Superior temporal gyrus (tissue), 1 donor: ENCODE measurements around the gene FFAR2.
A peak's percentile ranks its signal among the peaks of the same experiment; 100 is the strongest.

Experiments used
- DNase-seq: peaks from one replicate; pipeline ENCODE4 v3.0.0-alpha.2; 2016; ENCODE audit errors: extremely low spot score

Gene FFAR2

DNA sequence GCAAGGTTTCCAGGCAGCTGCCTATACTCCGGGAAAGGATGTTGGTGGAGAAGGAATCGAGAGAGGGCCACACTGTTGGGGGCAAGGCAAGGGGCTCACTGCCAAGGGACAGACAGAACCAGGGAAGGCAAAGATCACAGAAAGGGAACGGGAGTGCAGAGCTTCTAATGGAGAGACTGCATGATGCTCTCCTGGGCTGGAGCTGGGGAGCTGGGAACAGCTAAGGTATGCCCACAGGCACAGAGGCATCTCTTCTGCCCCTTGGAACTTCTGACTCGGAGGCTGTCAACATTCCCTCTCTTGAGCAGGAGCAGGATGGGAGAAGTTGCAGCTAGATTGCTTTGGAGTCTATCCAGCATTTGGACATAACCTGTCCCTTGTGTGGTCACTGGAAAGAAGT lies 22.4 kb upstream of the FFAR2 start:
- no peak for DNase-seq

DNA sequence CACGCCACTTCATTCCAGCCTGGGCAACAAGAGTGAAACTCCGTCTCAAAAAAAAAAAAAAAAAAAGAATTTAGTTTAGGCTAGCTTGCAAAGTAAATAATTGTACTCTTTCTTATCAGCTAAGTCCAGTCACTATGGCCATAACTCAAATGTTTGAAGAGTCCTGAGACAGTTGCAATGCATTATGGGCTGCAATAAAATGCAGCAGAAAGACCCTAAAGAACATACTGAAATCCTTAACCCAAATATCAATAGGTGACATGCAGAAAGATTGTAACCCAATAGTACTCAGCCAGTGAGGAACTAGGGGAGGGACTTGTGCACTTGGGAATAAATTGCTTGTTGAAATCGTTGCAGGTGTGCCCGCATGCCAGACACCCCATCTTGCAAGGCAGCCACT lies 20.9 kb upstream of the FFAR2 start:
- DNase-seq: no peak

GRCh38 chr19:35429698-35430408 lies 18.2 kb upstream of the FFAR2 start:
- DNase-seq: no peak

- DNase-seq: no peak
Measured at GRCh38 chr19:35430409-35431144, 17.5 kb upstream of the FFAR2 start.

DNA sequence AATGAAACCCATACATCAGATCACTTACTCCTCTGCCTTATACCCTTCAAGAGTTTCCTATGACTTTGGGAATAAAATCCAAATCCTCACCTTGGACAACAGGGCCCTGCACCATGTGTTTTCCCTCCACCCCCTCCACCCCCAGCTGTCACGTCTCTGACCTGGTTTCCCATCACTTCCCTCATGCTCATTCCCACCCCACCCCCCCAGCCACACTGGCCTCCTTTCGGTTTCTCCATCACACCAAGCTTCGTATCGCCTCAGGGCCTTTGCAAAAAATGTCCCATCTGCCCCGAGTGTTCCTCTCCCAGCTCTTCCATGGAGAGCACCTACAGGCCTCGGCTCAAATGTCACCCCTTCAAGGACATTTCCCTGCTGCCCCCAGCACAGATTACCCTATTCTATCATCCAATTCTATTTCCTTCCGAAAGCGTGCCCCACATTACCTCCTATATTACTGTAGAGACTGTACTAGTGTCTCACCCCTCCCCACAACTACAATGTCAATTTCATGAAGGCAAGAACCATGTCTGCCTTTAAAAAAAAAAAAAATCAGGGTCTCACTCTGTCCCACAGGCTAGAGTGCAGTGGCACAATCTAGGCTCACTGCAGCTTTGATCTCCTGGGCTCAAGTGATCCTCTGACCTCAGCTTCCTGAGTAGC lies 16.8 kb upstream of the FFAR2 start:
- DNase-seq: no peak

DNA sequence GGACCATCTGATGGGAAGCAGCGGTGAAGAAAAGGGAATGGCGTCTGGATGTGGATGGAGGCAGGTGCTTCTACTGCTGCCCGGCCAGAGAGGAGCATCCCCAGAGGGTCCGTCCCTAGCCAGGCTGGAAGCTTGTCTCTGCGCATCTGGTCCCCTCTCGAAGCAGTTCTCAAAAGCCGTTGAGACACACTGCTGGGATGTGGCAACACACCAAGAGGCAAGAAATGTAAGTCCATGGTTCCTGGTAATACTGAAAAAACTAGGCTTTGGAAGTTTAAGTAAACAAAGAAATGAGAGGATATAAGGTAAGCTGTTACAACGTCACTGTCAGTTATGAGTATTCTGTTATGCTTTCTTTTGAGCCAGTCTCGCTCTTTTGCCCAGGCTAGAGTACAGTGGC lies 15.1 kb upstream of the FFAR2 start:
- DNase-seq: no peak

DNA sequence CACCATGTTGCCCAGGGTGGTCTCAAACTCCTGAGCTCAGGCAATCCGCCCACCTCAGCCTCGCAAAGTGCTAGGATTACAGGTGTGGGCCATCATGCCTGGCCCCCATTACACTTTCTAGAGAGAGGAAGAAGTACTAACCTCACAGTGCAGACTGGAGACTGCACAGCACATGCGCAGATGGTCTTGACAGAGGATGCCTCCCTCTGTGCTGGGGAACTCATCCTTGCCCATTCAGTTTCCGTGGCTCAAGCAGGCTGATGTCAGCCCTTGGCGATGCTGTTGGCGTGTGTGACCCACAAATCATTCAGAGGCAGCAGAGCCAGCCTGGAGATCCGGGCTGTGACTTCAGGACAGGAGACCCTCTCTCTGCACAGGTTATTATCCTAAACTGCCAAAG lies 14.6 kb upstream of the FFAR2 start:
- peak; percentile 15 for DNase-seq

- DNase-seq: no peak
Measured at GRCh38 chr19:35435896-35436295, 12.2 kb upstream of the FFAR2 start.

- peak; percentile 19 for DNase-seq
Measured at GRCh38 chr19:35436477-35437405, 11.3 kb upstream of the FFAR2 start.

DNA sequence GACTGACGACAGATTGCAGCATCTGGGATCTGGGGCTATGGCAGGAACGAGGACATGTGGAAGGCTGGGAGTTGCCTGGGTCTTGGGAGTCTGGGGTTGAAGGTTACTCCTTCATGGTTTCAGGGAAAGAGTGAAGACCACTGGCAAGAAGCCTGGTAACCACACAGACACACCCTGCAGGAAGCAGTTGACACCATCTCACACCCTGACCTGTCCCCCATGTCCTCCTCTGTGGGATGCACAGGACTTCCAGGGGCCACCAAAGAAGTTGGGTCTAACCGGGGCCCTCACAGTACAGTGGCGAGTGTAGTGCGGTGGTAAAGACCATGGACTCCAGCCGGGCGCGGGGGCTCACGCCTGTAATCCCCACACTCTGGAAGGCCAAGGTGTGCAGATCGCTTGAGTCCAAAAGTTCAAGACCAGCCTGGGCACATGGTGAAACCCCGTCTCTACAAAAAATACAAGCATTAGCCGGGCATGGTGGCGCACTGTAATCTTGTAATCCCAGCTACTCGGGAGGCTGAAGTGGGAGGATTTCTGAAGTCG lies 10.6 kb upstream of the FFAR2 start:
- DNase-seq: no peak

DNA sequence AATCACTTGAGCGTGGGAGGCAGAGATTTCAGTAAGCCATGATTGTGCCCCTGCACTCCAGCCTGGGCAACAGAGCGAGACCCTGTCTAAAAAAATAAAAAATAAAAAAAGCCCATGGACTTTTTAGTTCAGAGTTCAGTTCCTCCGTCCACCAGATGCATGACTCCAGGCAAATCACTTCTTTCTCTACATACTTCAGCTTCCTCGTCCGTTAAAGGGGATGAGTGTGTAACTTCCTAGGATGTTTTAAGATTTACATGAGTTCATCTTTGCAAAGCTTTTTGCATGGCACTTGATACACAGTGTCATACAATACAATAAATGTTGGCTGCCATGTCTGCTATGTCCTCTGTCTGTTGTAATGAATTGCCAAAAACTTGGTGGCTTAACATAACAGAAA lies 10.0 kb upstream of the FFAR2 start:
- no peak for DNase-seq

DNA sequence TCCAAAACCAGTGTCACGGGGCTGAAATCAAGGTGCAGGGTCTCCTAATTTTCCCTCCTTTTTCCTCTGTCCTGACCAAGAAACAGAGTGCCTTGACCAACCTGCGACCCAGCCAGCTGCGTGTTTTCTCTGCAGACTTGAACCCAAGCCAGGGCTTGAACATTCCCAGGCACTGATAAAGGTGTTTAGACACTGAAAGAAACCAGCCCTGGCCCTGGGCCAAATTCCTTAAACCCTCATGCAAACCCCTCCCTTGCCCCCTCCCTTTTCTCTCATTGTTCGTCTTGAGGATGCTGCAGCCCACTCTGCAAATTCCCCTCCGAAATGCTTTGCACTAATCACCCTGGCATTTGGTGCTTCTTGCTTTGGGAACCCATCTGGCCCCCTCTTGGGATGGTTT lies 9.5 kb upstream of the FFAR2 start:
- DNase-seq: no peak

DNA sequence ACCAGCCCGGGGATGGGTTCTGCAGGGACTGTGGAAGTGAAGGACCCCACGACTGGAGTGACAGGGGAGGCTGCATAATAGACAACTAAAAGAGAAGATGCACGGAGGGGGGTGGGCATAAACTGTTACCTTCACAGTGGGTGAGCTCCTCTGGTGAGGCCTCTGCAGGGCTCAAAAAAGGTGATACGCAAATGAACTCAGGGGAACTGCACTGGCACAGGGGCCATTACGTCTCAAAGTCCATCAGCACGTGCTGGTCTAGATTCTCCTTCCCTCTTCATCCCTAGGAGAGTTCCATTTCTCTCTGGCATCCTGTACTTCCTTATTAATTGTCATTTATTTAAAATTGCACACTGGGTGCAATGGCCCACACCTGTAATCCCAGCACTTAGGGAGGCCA lies 8.1 kb upstream of the FFAR2 start:
- DNase-seq: no peak

DNA sequence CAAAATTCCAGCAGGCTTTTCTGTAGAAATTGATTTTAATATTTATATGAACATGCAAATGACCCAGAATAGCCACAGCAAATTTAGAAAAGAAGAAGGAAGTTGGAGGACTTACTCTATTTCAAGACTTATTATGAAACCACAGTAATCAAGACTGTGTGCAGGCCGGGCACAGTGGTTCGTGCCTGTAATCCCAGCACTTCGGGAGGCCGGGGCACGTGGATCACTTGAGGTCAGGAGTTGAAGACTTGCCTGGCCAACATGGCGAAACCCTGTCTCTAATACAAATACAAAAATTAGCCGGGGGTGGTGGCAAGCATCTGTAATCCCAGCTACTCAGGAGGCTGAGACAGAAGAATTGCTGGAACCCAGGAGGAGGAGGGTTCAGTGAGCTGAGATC lies 6.0 kb upstream of the FFAR2 start:
- no peak for DNase-seq

DNA sequence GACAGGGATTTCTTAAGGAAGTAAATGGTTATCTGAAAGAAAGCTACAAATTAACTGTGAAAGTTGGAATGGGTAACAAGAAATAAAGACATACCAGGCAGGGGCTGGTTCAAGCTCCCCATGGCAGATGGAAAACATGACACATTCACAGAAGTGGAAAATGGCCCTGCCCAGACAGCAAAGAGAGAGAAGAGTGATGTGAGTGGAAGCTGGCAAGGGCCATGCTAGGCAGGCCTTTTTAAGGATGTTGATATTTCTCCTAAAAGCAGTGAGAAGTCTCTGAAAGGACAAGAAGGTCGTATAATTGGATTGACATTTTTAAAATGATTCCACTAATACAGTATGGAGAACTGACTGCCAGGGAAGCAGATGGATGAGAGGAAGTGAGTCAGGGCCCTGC lies 3.3 kb upstream of the FFAR2 start:
- no peak for DNase-seq

GRCh38 chr19:35445826-35446593 lies 2.0 kb upstream of the FFAR2 start:
- no peak for DNase-seq

GRCh38 chr19:35449359-35450043 lies 1.4 kb downstream of the FFAR2 start:
- DNase-seq: no peak

- DNase-seq: no peak
Measured at GRCh38 chr19:35451338-35452096, 3.5 kb downstream of the FFAR2 start.

- DNase-seq: no peak
Measured at GRCh38 chr19:35454663-35455062, 6.6 kb downstream of the FFAR2 start.
